AG08395 (cell line): Measurements from ENCODE around the gene FBXO34.
"Not testable (repeated sequence)": the region's sequence is repeated elsewhere in the genome, so short reads cannot be mapped to it uniquely, and the experiment has no call there.

Experiments used
- DNase-seq: peaks from one replicate; pipeline ENCODE4 v3.0.0; 2012; ENCODE audit warnings: mixed read lengths, low spot score

Gene FBXO34

GRCh38 chr14:55309761-55310365, 38.6 kb downstream of the FBXO34 start:
- DNase-seq, result no peak

GRCh38 chr14:55312379-55313030, 41.3 kb downstream of the FBXO34 start:
- not testable (repeated sequence) for DNase-seq

- no peak for DNase-seq
Observed at GRCh38 chr14:55313480-55313879, 42.3 kb downstream of the FBXO34 start.

GRCh38 chr14:55314449-55314848, 43.2 kb downstream of the FBXO34 start:
- no peak for DNase-seq

GRCh38 chr14:55316564-55316963, 45.3 kb downstream of the FBXO34 start:
- DNase-seq, result no peak

GRCh38 chr14:55317542-55318306, 46.5 kb downstream of the FBXO34 start:
- no peak for DNase-seq

- DNase-seq, result no peak
Observed at GRCh38 chr14:55318694-55319093, 47.5 kb downstream of the FBXO34 start.

GRCh38 chr14:55323910-55324309, 52.7 kb downstream of the FBXO34 start:
- no peak for DNase-seq

GRCh38 chr14:55324812-55325211, 53.6 kb downstream of the FBXO34 start:
- DNase-seq, result no peak

GRCh38 chr14:55327179-55327578, 56.0 kb downstream of the FBXO34 start:
- DNase-seq, result no peak

GRCh38 chr14:55328317-55328716, 57.1 kb downstream of the FBXO34 start:
- peak; percentile 47 for DNase-seq

- no peak for DNase-seq
Observed at GRCh38 chr14:55329999-55330710, 58.9 kb downstream of the FBXO34 start.

- no peak for DNase-seq
Observed at GRCh38 chr14:55332654-55333570, 61.7 kb downstream of the FBXO34 start.

- no peak for DNase-seq
Observed at GRCh38 chr14:55333711-55334485, 62.7 kb downstream of the FBXO34 start.

- no peak for DNase-seq
Observed at GRCh38 chr14:55336162-55336561, 64.9 kb downstream of the FBXO34 start.

GRCh38 chr14:55336691-55337090, 65.5 kb downstream of the FBXO34 start:
- no peak for DNase-seq

- DNase-seq, result no peak
Observed at GRCh38 chr14:55339770-55340169, 68.5 kb downstream of the FBXO34 start.

- no peak for DNase-seq
Observed at GRCh38 chr14:55340482-55340881, 69.3 kb downstream of the FBXO34 start.

- DNase-seq, result no peak
Observed at GRCh38 chr14:55341781-55342180, 70.6 kb downstream of the FBXO34 start.

GRCh38 chr14:55344582-55345163, 73.5 kb downstream of the FBXO34 start:
- DNase-seq, result not testable (repeated sequence)
